MG63 (cell line): ENCODE results near the gene PLA1A. TPM values are rescaled to one million over a fixed set of nuclear protein-coding genes. Genes with fewer than 3 reads are reported as not detected.
A peak's percentile ranks its signal among the peaks of the same experiment; 100 is the strongest.

ENCODE experiments used
- DNase-seq: peaks from one replicate; pipeline ENCODE4 v3.0.0-alpha.2; 2020
- H3K27me3 ChIP-seq: fragments of 250-450 bp; sonication (Bioruptor Pico); 2 replicates; pipeline ENCODE4 v1.5.1; 2020; ENCODE audit warnings: mild to moderate bottlenecking, moderate library complexity
- H3K36me3 ChIP-seq: fragments of 250-450 bp; sonication (Bioruptor Pico); 2 replicates; pipeline ENCODE4 v1.5.1; 2020; ENCODE audit warnings: mild to moderate bottlenecking, moderate library complexity
- H3K4me3 ChIP-seq: fragments of 250-450 bp; sonication (Bioruptor Pico); 2 replicates; pipeline ENCODE4 v1.5.1; 2020; ENCODE audit warnings: mild to moderate bottlenecking, moderate library complexity
- H3K9me3 ChIP-seq: fragments of 250-450 bp; sonication (Bioruptor Pico); 2 replicates; pipeline ENCODE4 v1.5.1; 2020; ENCODE audit warnings: mild to moderate bottlenecking, moderate library complexity
- total RNA-seq: library from RNA; depleted of rRNA; stranded (reverse); fragments of >200 nt; shearing (Covaris generic); gene quantifications from 2 replicates; pipeline ENCODE4 v1.2.3, GENCODE V29; 2014; ENCODE audit warnings: low replicate concordance

Gene PLA1A
- total RNA-seq, 1 experiment from 2014 or later: not detected

DNA sequence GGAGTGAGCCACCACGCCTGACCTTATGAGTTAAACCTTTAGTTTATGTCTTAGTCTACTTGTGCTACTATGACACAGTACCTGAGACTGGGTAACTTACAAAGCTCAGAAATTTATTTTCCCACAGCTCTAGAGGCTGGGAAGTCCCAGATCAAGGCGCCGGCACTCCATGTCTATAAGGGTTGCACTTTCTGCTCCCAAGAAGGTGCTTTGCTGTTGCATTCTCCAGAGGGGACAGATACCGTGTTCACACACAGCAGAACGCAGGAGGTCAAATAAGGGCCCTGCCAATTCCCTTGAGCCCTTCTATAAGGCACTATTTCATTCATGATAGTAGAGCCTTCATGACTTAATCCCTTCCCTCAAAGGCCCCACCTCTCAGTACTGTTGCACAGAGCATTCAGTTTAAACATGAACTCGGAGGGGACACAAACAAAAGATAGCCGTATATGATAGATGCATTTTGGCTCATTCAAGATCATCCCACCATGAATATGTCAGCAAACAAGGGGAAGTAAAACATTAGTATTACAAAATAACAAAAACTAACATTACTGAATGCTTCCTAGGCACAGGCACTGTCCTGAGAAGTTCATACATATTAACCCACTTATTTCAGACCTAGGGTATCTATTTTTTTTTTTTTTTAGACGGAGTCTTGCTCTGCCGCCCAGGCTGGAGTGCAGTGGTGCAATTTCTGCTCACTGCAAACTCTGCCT, 26.5 kb downstream of the PLA1A start:
- H3K4me3 ChIP-seq: no peak overlapping the region
- H3K9me3 ChIP-seq: no peaks in the 10 kb centered on the region
- H3K36me3 ChIP-seq: no peaks in the 10 kb centered on the region

DNA sequence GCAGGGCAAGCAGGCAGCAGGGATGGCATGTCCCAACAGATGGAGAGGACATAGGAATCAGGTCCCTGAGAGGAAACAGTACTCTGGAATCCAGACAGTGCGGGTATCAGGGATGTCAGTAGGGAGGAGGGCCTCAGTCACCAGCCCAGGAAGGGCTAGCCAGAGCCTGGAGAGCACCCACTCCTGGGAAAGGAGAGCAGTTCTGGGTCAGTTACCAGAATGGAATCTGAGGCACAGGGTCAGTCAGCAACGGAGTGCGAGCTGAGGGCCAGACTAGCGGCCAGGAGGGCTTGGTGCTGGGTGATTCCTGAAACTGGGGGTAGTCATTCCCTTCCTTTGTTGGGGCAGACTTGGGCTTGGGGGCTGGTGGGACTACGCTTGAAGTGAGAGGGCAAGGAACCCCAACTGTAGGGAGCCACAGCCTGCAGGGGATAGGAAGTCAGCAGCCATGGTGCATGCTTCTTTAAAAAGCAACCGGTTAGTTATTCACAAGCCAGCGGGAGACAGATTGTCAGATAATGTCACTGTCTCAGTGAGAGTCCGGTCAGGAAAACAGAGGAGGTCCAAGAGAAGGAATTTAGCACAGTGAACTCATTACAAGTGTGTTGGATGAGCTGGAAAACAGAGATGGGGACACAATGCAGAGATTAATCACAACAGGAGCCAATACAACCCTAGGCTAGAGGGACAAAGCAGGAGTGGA, 27.9 kb downstream of the PLA1A start:
- no peak for DNase-seq
- H3K4me3 ChIP-seq: no peak overlapping the region
- H3K36me3 ChIP-seq: no peaks in the 10 kb centered on the region
- no peaks in the 10 kb centered on the region for H3K9me3 ChIP-seq
- H3K27me3 ChIP-seq: no peaks in the 10 kb centered on the region

More for the DNA sequence above, 26.5 kb downstream of the PLA1A start:
- DNase-seq: no peak
- H3K27me3 ChIP-seq: no peaks in the 10 kb centered on the region

- no peak for DNase-seq
- no peaks in the 10 kb centered on the region for H3K36me3 ChIP-seq
- H3K9me3 ChIP-seq: no peaks in the 10 kb centered on the region
- no peaks in the 10 kb centered on the region for H3K27me3 ChIP-seq
- H3K4me3 ChIP-seq: no peak overlapping the region
Measured at GRCh38 chr3:119626196-119626595, 28.5 kb downstream of the PLA1A start.

GRCh38 chr3:119627461-119627860, 29.8 kb downstream of the PLA1A start:
- Histone ChIP-seq H3K27me3 (no peaks in the 10 kb centered on the region), H3K36me3 (no peaks in the 10 kb centered on the region), H3K9me3 (no peaks in the 10 kb centered on the region), H3K4me3 (no peak overlapping the region)
- no peak for DNase-seq

GRCh38 chr3:119628390-119628789, 30.7 kb downstream of the PLA1A start:
- DNase-seq: no peak
- H3K36me3 ChIP-seq: no peaks in the 10 kb centered on the region
- H3K4me3 ChIP-seq: no peak overlapping the region
- H3K9me3 ChIP-seq: no peaks in the 10 kb centered on the region
- no peaks in the 10 kb centered on the region for H3K27me3 ChIP-seq

GRCh38 chr3:119628816-119629445, 31.2 kb downstream of the PLA1A start:
- no peaks in the 10 kb centered on the region for H3K9me3 ChIP-seq
- no peaks in the 10 kb centered on the region for H3K27me3 ChIP-seq
- no peak for DNase-seq
- H3K36me3 ChIP-seq: no peaks in the 10 kb centered on the region
- no peak overlapping the region for H3K4me3 ChIP-seq

DNA sequence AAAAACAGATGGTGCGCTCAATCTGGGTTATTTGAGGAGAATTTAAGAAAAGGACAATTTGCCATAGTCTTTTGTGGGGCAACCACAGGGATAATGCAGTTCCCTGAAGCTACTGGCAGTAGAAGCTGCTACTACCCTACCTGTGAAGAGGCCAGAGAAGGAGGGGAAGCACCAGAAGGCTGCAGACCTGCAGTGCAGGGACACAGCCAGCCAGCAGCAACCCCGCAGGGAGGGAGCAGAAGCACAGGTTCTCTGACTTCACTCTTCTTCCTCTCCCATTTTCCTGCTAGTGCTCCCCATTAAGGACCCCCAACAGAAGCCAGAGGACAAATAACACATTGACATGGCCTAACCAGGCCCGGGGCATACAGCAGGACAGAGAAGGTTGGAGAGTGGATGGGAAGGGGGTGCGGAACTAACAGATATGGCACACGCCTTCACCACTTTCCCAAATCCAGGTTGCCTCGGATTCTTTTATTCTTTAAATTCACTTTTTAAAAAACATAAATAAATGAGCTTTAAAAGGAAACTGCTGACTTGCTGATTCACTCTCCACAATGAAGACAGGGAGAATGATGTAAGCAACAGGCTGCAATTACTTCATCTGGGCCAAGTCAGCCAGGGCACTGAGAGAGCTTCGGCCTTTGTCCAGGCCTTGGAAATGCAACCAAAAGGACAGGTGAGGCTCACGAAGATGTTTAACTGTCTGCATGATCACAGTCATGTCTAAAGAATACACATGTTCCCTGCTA, 32.6 kb downstream of the PLA1A start:
- H3K4me3 ChIP-seq: no peak overlapping the region
- peak; percentile 41 for DNase-seq
- H3K9me3 ChIP-seq: no peaks in the 10 kb centered on the region
- no peaks in the 10 kb centered on the region for H3K27me3 ChIP-seq
- no peaks in the 10 kb centered on the region for H3K36me3 ChIP-seq

- H3K4me3 ChIP-seq: no peak overlapping the region
- H3K27me3 ChIP-seq: no peaks in the 10 kb centered on the region
- DNase-seq: no peak
- no peaks in the 10 kb centered on the region for H3K9me3 ChIP-seq
- no peaks in the 10 kb centered on the region for H3K36me3 ChIP-seq
Measured at GRCh38 chr3:119630880-119631329, 33.2 kb downstream of the PLA1A start.

- no peak overlapping the region for H3K4me3 ChIP-seq
- no peaks in the 10 kb centered on the region for H3K36me3 ChIP-seq
- no peak for DNase-seq
- no peaks in the 10 kb centered on the region for H3K27me3 ChIP-seq
- no peaks in the 10 kb centered on the region for H3K9me3 ChIP-seq
Measured at GRCh38 chr3:119631516-119631915, 33.8 kb downstream of the PLA1A start.

GRCh38 chr3:119632216-119632615, 34.5 kb downstream of the PLA1A start:
- Histone ChIP-seq H3K4me3 (no peak overlapping the region), H3K27me3 (no peaks in the 10 kb centered on the region), H3K9me3 (no peaks in the 10 kb centered on the region), H3K36me3 (no peaks in the 10 kb centered on the region)
- no peak for DNase-seq

- H3K27me3 ChIP-seq: no peaks in the 10 kb centered on the region
- DNase-seq: no peak
- H3K4me3 ChIP-seq: no peak overlapping the region
- no peaks in the 10 kb centered on the region for H3K9me3 ChIP-seq
- no peaks in the 10 kb centered on the region for H3K36me3 ChIP-seq
Measured at GRCh38 chr3:119632829-119633228, 35.1 kb downstream of the PLA1A start.

DNA sequence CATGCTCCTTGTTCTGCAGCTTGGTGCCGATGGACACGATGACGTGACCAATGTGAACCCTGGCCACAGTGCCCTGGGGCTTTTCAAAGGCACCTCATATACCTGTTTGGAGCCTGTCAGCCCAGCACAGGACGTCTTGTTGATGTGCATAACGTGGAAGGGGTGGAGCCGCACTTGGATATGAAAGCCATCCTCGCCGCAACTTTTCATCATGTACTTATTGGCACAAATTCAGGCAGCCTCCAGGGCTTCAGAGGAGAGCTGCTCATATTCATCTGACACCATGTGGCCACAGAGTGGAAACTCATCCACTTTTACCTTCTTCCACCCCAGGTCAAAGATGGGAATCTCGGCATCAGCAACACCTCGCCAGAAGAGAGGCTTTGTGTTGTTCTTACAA, 38.0 kb downstream of the PLA1A start:
- no peak for DNase-seq
- H3K9me3 ChIP-seq: no peaks in the 10 kb centered on the region

DNA sequence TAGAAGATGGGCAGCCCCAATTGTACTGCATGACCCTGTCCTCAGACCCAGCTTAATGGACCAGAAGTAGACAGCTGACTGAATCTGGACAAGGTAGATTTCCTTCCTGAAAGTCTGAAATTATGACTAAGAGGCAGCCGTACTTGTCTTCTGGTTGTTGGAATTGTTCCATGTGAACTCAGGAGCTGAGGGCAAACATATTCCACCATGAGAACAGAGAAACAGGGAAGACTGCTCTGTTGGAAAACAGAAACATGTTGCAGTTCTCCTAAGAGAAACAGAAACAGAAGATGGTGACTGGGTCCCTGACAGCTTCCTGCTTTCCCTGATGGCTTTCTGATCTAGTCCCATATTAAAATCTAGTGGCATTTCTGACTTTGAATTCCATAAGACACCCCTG, 38.6 kb downstream of the PLA1A start:
- Histone ChIP-seq H3K27me3 (no peaks in the 10 kb centered on the region), H3K9me3 (no peaks in the 10 kb centered on the region), H3K36me3 (no peaks in the 10 kb centered on the region), H3K4me3 (no peak overlapping the region)
- no peak for DNase-seq

More for the DNA sequence above, 38.0 kb downstream of the PLA1A start:
- H3K36me3 ChIP-seq: no peaks in the 10 kb centered on the region
- H3K4me3 ChIP-seq: no peak overlapping the region
- no peaks in the 10 kb centered on the region for H3K27me3 ChIP-seq

DNA sequence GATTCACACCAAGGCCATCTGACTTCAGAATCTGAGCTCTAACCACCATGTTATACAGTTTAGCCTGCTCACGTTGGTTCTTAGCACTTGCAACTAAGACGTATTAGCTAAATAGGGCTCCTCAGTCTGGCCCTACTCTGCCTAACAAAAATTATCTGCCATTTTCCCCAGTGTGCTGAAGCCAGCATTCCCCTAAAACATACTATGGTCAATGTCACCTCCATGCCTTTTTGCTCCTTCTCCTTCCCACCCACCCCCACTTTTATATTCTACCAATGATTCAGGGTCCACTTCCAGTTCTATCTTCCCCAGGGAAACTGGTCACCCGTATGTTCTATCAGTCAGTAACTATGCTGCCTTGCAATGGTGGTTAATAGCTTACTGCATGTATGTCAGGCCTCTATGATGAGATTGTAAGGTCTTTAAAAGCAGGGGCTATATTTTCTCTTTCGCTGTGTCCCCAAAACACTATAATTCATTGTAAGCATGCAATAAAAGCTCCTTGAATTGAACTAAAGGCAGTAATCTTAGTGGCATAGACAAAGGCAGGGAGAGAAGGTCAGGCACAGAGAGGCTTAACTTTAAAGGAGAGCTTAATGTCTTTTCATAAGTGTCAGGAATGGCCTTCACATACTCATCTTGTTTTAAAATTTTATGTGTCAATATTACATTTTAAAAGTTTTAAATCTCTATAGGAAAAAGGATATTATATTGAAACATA, 39.4 kb downstream of the PLA1A start:
- Histone ChIP-seq H3K9me3 (no peaks in the 10 kb centered on the region), H3K27me3 (no peaks in the 10 kb centered on the region), H3K36me3 (no peaks in the 10 kb centered on the region), H3K4me3 (no peak overlapping the region)
- no peak for DNase-seq

GRCh38 chr3:119637679-119638477, 40.2 kb downstream of the PLA1A start:
- no peak overlapping the region for H3K4me3 ChIP-seq
- peak; percentile 60 for DNase-seq

More at GRCh38 chr3:119637679-119638477, 40.2 kb downstream of the PLA1A start:
- H3K27me3 ChIP-seq: no peaks in the 10 kb centered on the region
- H3K36me3 ChIP-seq: no peaks in the 10 kb centered on the region
- H3K9me3 ChIP-seq: no peaks in the 10 kb centered on the region
